MM.1S (cell line): Measurements from ENCODE around the gene TRPC1.
"Not testable (repeated sequence)": the region's sequence is repeated elsewhere in the genome, so short reads cannot be mapped to it uniquely, and the experiment has no call there.

Source experiments
- DNase-seq: peaks from one replicate; pipeline ENCODE4 v3.0.0-alpha.2; 2015
- H2AFZ ChIP-seq: fragments of 300-600 bp; sonication (generic); 2 replicates; pipeline ENCODE4 v1.6.0; 2016; ENCODE audit warnings: antibody characterized with exemption, low read length
- H3F3A ChIP-seq: fragments of 300-600 bp; sonication (generic); 2 replicates; pipeline ENCODE4 v1.6.1; 2016; ENCODE audit warnings: mild to moderate bottlenecking, antibody characterized with exemption, low read length, moderate library complexity, mixed read lengths; ENCODE audit not compliant: insufficient read depth
- H3K27ac ChIP-seq: fragments of 300-600 bp; sonication (generic); 2 replicates; pipeline ENCODE4 v1.5.1; 2016; ENCODE audit warnings: mild to moderate bottlenecking, low read length
- H3K27me3 ChIP-seq: fragments of 300-600 bp; sonication (generic); replicated peaks from 2 replicates; pipeline ENCODE4 v1.6.0; 2016; ENCODE audit warnings: low read length; ENCODE audit not compliant: insufficient read depth
- H3K36me3 ChIP-seq: fragments of 300-600 bp; sonication (generic); replicated peaks from 2 replicates; pipeline ENCODE4 v1.6.1; 2016; ENCODE audit warnings: mild to moderate bottlenecking, low read length, mixed read lengths; ENCODE audit not compliant: insufficient read depth
- H3K4me1 ChIP-seq: fragments of 300-600 bp; sonication (generic); 2 replicates; pipeline ENCODE4 v1.6.1; 2016; ENCODE audit warnings: low read length, mixed read lengths
- H3K4me2 ChIP-seq: fragments of 300-600 bp; sonication (generic); 2 replicates; pipeline ENCODE4 v1.6.0; 2016; ENCODE audit warnings: low read depth, low read length
- H3K4me3 ChIP-seq: fragments of 300-600 bp; sonication (generic); 2 replicates; pipeline ENCODE4 v1.5.1; 2016; ENCODE audit warnings: low read length, mixed read lengths
- H3K79me2 ChIP-seq: fragments of 300-600 bp; sonication (generic); 2 replicates; pipeline ENCODE4 v1.6.1; 2016; ENCODE audit warnings: mixed run types, low read length, mixed read lengths
- H3K9ac ChIP-seq: fragments of 300-600 bp; sonication (generic); 2 replicates; pipeline ENCODE4 v1.6.1; 2016; ENCODE audit warnings: low read length, mixed read lengths
- H3K9me2 ChIP-seq: fragments of 300-600 bp; sonication (generic); replicated peaks from 2 replicates; pipeline ENCODE4 v1.6.1; 2016; ENCODE audit warnings: mild to moderate bottlenecking, low read length, mixed read lengths; ENCODE audit not compliant: insufficient read depth
- H3K9me3 ChIP-seq: fragments of 300-600 bp; sonication (generic); replicated peaks from 2 replicates; pipeline ENCODE4 v1.6.1; 2016; ENCODE audit warnings: mild to moderate bottlenecking, low read length, mixed read lengths; ENCODE audit not compliant: insufficient read depth
- H4K20me1 ChIP-seq: fragments of 300-600 bp; sonication (generic); 2 replicates; pipeline ENCODE4 v1.6.1; 2016; ENCODE audit warnings: mild to moderate bottlenecking, low read length, moderate library complexity, mixed read lengths; ENCODE audit not compliant: insufficient read depth
- EZH2 ChIP-seq: fragments of 300-600 bp; sonication (generic); optimal IDR thresholded peaks from 2 replicates; pipeline ENCODE3; 2017; ENCODE audit warnings: low read depth, mild to moderate bottlenecking, antibody characterized with exemption, low read length, mixed read lengths
- EZH2phosphoT487 ChIP-seq: fragments of 300-600 bp; sonication (generic); IDR thresholded peaks from 2 replicates; pipeline ENCODE4 v1.6.1; 2018; ENCODE audit warnings: antibody characterized with exemption, low read length
- TF ChIP-seq, protein P1 (sequence below): fragments of 300-600 bp; sonication (generic); IDR thresholded peaks from 2 replicates; pipeline ENCODE4 v1.5.1; 2016; ENCODE audit warnings: antibody characterized with exemption, low read length, mixed read lengths

TRPC1 gene

GRCh38 chr3:142746646-142747045 lies 22.8 kb downstream of the TRPC1 start:
- no peak for DNase-seq
- TF ChIP-seq, protein P1, sequence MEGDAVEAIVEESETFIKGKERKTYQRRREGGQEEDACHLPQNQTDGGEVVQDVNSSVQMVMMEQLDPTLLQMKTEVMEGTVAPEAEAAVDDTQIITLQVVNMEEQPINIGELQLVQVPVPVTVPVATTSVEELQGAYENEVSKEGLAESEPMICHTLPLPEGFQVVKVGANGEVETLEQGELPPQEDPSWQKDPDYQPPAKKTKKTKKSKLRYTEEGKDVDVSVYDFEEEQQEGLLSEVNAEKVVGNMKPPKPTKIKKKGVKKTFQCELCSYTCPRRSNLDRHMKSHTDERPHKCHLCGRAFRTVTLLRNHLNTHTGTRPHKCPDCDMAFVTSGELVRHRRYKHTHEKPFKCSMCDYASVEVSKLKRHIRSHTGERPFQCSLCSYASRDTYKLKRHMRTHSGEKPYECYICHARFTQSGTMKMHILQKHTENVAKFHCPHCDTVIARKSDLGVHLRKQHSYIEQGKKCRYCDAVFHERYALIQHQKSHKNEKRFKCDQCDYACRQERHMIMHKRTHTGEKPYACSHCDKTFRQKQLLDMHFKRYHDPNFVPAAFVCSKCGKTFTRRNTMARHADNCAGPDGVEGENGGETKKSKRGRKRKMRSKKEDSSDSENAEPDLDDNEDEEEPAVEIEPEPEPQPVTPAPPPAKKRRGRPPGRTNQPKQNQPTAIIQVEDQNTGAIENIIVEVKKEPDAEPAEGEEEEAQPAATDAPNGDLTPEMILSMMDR = no peak
- no peak for TF ChIP-seq EZH2
- TF ChIP-seq EZH2phosphoT487 = no peak

DNA sequence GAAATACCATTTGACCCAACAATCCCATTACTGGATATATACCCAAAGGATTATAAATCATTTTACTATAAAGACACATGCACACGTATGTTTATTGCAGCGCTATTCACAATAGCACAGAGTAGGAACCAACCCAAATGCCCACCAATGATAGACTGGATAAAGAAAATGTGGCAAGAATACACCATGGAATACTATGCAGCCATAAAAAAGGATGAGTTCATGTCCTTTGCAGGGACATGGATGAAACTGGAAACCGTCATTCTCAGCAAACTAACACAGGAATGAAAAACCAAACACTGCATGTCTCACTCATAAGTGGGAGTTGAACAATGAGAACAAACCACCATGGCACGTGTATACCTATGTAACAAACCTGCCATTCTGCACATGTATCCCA lies 26.7 kb downstream of the TRPC1 start:
- not testable (repeated sequence) for H3K9me3 ChIP-seq, H3K4me1 ChIP-seq, H4K20me1 ChIP-seq, H3K4me2 ChIP-seq, H3K27ac ChIP-seq, H3F3A ChIP-seq, H3K4me3 ChIP-seq, H3K79me2 ChIP-seq, H3K36me3 ChIP-seq, H3K9me2 ChIP-seq, H3K9ac ChIP-seq, H3K27me3 ChIP-seq, H2AFZ ChIP-seq, DNase-seq

More at GRCh38 chr3:142746646-142747045, 22.8 kb downstream of the TRPC1 start:
- no peaks in the 10 kb centered on the region for H3K4me1 ChIP-seq
- H3K9ac ChIP-seq = no peak overlapping the region
- no peak overlapping the region for H3K27ac ChIP-seq
- no peaks in the 10 kb centered on the region for H3K27me3 ChIP-seq
- no peaks in the 10 kb centered on the region for H3K9me2 ChIP-seq
- no peaks in the 10 kb centered on the region for H3F3A ChIP-seq
- H4K20me1 ChIP-seq = no peaks in the 10 kb centered on the region
- H3K4me2 ChIP-seq = no peak overlapping the region
- H3K9me3 ChIP-seq = no peaks in the 10 kb centered on the region
- no peak overlapping the region for H3K4me3 ChIP-seq
- no peak overlapping the region for H2AFZ ChIP-seq
- no peaks in the 10 kb centered on the region for H3K36me3 ChIP-seq
- no peaks in the 10 kb centered on the region for H3K79me2 ChIP-seq

GRCh38 chr3:142752605-142753004 lies 28.8 kb downstream of the TRPC1 start:
- H3K9me3 ChIP-seq, DNase-seq, H3K79me2 ChIP-seq, H3K9ac ChIP-seq, H3K27ac ChIP-seq, H4K20me1 ChIP-seq, H2AFZ ChIP-seq, H3K36me3 ChIP-seq, H3K9me2 ChIP-seq, H3F3A ChIP-seq, H3K4me1 ChIP-seq, H3K27me3 ChIP-seq, H3K4me3 ChIP-seq, H3K4me2 ChIP-seq: not testable (repeated sequence)

GRCh38 chr3:142754494-142754893 lies 30.7 kb downstream of the TRPC1 start:
- H3K27me3 ChIP-seq = no peaks in the 10 kb centered on the region
- no peaks in the 10 kb centered on the region for H3K9me2 ChIP-seq
- no peaks in the 10 kb centered on the region for H3K36me3 ChIP-seq
- TF ChIP-seq EZH2phosphoT487 (no peak), EZH2 (no peak)
- TF ChIP-seq, protein P1 = no peak
- no peaks in the 10 kb centered on the region for H4K20me1 ChIP-seq
- no peak overlapping the region for H3K27ac ChIP-seq
- no peak for DNase-seq
- H3K9me3 ChIP-seq = no peaks in the 10 kb centered on the region
- H3K4me2 ChIP-seq = no peak overlapping the region
- no peaks in the 10 kb centered on the region for H3K4me1 ChIP-seq
- H3K4me3 ChIP-seq = no peak overlapping the region
- no peaks in the 10 kb centered on the region for H3K79me2 ChIP-seq
- H3K9ac ChIP-seq = no peak overlapping the region
- no peak overlapping the region for H2AFZ ChIP-seq
- H3F3A ChIP-seq = no peaks in the 10 kb centered on the region
